Thyroid gland (tissue), 4 donors: ENCODE measurements around the gene DNASE2.

Experiments
- POLR2A ChIP-seq, 2 donors: fragments of 450-650 bp; IDR thresholded peaks; one replicate each; pipeline ENCODE4 v1.6.1; 2017; ENCODE audit warnings: antibody characterized with exemption in 2 of 2, mild to moderate bottlenecking in 2 of 2, moderate library complexity in 1 of 2
- TF ChIP-seq, protein P1 (sequence below), 6 experiments: fragments of 200-600 bp in 3 of 6; fragments of 450-650 bp in 3 of 6; sonication (generic) in 3 of 6; IDR thresholded peaks; one replicate each; pipeline ENCODE4 v1.5.1; 2016 to 2019; ENCODE audit warnings: antibody characterized with exemption in 6 of 6, mild to moderate bottlenecking in 2 of 6, inconsistent platforms in 1 of 6, moderate library complexity in 1 of 6

DNA sequence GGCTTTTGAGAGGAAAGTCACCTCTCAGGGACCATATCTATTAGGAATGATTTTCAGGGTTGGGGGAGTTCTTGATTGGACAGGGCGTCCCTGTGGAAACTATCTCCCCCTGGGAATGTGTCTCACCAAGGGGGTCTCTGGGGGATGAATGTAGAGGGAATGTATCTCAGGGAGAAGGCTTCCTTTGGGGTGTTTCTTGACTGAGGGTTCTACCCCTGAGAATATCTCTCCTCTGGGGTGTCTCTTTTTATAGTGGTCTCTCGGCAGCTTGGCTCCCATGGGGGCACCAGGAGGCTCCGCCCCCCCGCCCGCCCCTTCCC lies 47.9 kb downstream of the DNASE2 start:
- TF ChIP-seq, protein P1, sequence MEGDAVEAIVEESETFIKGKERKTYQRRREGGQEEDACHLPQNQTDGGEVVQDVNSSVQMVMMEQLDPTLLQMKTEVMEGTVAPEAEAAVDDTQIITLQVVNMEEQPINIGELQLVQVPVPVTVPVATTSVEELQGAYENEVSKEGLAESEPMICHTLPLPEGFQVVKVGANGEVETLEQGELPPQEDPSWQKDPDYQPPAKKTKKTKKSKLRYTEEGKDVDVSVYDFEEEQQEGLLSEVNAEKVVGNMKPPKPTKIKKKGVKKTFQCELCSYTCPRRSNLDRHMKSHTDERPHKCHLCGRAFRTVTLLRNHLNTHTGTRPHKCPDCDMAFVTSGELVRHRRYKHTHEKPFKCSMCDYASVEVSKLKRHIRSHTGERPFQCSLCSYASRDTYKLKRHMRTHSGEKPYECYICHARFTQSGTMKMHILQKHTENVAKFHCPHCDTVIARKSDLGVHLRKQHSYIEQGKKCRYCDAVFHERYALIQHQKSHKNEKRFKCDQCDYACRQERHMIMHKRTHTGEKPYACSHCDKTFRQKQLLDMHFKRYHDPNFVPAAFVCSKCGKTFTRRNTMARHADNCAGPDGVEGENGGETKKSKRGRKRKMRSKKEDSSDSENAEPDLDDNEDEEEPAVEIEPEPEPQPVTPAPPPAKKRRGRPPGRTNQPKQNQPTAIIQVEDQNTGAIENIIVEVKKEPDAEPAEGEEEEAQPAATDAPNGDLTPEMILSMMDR (IDR thresholded peaks at IDR 0.05): no peak
- TF ChIP-seq POLR2A (IDR thresholded peaks at IDR 0.05): no peak
